Measurements from ENCODE around the gene TNRC6B. TPM values are rescaled to one million over a fixed set of nuclear protein-coding genes. Genes with fewer than 3 reads are reported as not detected.

Gene TNRC6B
- total and polyA plus RNA-seq, 2 of the 13 experiments (the other 11 are each of a cell fraction or from before 2014, with no cell fraction given), result 8.9 to 13.2 TPM

GRCh38 chr22:40346185-40347118, 168.7 kb downstream of the TNRC6B start, which contains the start of gene ADSL (continued):
- TF ChIP-seq ZBTB49 (CRISPR knock-in tag; IDR thresholded peaks at IDR 0.05; ENCODE audit: borderline replicate concordance), result no peak
- TF ChIP-seq HDAC2 (CRISPR knock-in tag; IDR thresholded peaks at IDR 0.05), result peak; percentile 89
- TF ChIP-seq KDM3A (CRISPR knock-in tag; IDR thresholded peaks at IDR 0.05; ENCODE audit: low read depth), result peak; percentile 95
- no peak for TF ChIP-seq DBP (CRISPR knock-in tag; IDR thresholded peaks at IDR 0.05; ENCODE audit: not compliant biosample characterization)
- 0 out of 2 replicates have a peak, but pooled peaks have one; percentile 69 for TF ChIP-seq ISX (CRISPR knock-in tag; conservative IDR thresholded peaks at IDR 0.05)
- peak; percentile 39; the same call in 1 of the 2 replicates for TF ChIP-seq ZNF770 (CRISPR knock-in tag; IDR thresholded peaks at IDR 0.05)
- TF ChIP-seq ZNF577 (CRISPR knock-in tag; IDR thresholded peaks at IDR 0.05; ENCODE audit: borderline replicate concordance, low read depth), result no peak
- TF ChIP-seq ZBTB21 (CRISPR knock-in tag; IDR thresholded peaks at IDR 0.05), result no peak
- TF ChIP-seq DNMT1 (CRISPR knock-in tag; IDR thresholded peaks at IDR 0.05), result peak; percentile 56; the same call in 1 of the 2 replicates
- TF ChIP-seq AKNA (CRISPR knock-in tag; IDR thresholded peaks at IDR 0.05; ENCODE audit: borderline replicate concordance), result no peak
- TF ChIP-seq ZNF484 (CRISPR knock-in tag; IDR thresholded peaks at IDR 0.05; ENCODE audit: borderline replicate concordance, low read depth), result no peak
- 0 out of 2 replicates have a peak, but pooled peaks have one; percentile 36 for TF ChIP-seq ZNF260 (CRISPR knock-in tag; IDR thresholded peaks at IDR 0.05; ENCODE audit: borderline replicate concordance, low read depth)
- TF ChIP-seq HOXA7 (CRISPR knock-in tag; IDR thresholded peaks at IDR 0.05), result no peak
- peak; percentile 45; the same call in 1 of the 2 replicates for TF ChIP-seq ZNF552 (CRISPR knock-in tag; IDR thresholded peaks at IDR 0.05; ENCODE audit: borderline replicate concordance)
- no peak for TF ChIP-seq ZNF432 (CRISPR knock-in tag; IDR thresholded peaks at IDR 0.05; ENCODE audit: borderline replicate concordance)
